Lung (tissue), 12 donors: ENCODE data around the gene PRSS36. TPM values are rescaled to one million over a fixed set of nuclear protein-coding genes. Genes with fewer than 3 reads are reported as not detected.
"Not testable (repeated sequence)": the region's sequence is repeated elsewhere in the genome, so short reads cannot be mapped to it uniquely, and the experiment has no call there.

ENCODE experiments used
- ATAC-seq: fragments of 200-7000 bp; cut with Tn5 transposase; one replicate; pipeline ENCODE4 v1.9.1; 2020; ENCODE audit warnings: moderate number of reproducible peaks; ENCODE audit not compliant: insufficient read depth, low FRiP score
- DNase-seq, 3 donors: peaks; one replicate each; pipeline ENCODE4 v3.0.0-alpha.2; 2013 to 2017
- H3K27ac ChIP-seq, 2 donors: one replicate each; pipeline ENCODE4 v1.5.1; 2013; ENCODE audit warnings: mild to moderate bottlenecking in 2 of 2, moderate library complexity in 2 of 2, control low read depth in 1 of 2, inconsistent platforms in 1 of 2, low read depth in 1 of 2, low read length in 1 of 2
- H3K27me3 ChIP-seq, 3 donors: one replicate each; pipeline ENCODE4 v1.5.1; 2013; ENCODE audit warnings: low read length in 2 of 3; ENCODE audit not compliant: control insufficient read depth in 3 of 3, insufficient read depth in 3 of 3
- H3K36me3 ChIP-seq, 4 donors: one replicate each; pipeline ENCODE4 v1.5.1; 2013; ENCODE audit warnings: low read length in 4 of 4, mild to moderate bottlenecking in 1 of 4, moderate library complexity in 1 of 4; ENCODE audit not compliant: control insufficient read depth in 4 of 4, insufficient read depth in 4 of 4
- H3K4me1 ChIP-seq, 5 donors: one replicate each; pipeline ENCODE4 v1.5.1; 2013; ENCODE audit warnings: low read length in 5 of 5, mild to moderate bottlenecking in 2 of 5, moderate library complexity in 1 of 5; ENCODE audit not compliant: control insufficient read depth in 5 of 5, insufficient read depth in 5 of 5
- H3K4me3 ChIP-seq: one replicate; pipeline ENCODE4 v1.5.1; 2013; ENCODE audit warnings: mild to moderate bottlenecking, control low read depth, moderate library complexity
- H3K9ac ChIP-seq, 2 donors: one replicate each; pipeline ENCODE4 v1.5.1; 2013; ENCODE audit warnings: low read length in 2 of 2, control low read depth in 1 of 2; ENCODE audit not compliant: insufficient read depth in 1 of 2
- H3K9me3 ChIP-seq, 4 donors: one replicate each; pipeline ENCODE4 v1.5.1; 2013; ENCODE audit warnings: low read length in 3 of 4, mild to moderate bottlenecking in 1 of 4, moderate library complexity in 1 of 4; ENCODE audit not compliant: control insufficient read depth in 4 of 4, insufficient read depth in 3 of 4
- WGBS, 2 donors: extraction: QIAGEN DNeasy Blood & Tissue Kit; methylation state at CpG; one replicate each; pipeline ENCODE4 v1.1.7; 2013; 5-methylcytosine and 5-hydroxymethylcytosine counted together
- polyA plus RNA-seq, 2 donors: library from polyadenylated mRNA; stranded (reverse); fragments of 200-250 nt; gene quantifications; one replicate each; pipeline ENCODE4 v1.2.1, GENCODE V29; 2013
- total RNA-seq, 2 donors: library from RNA; depleted of rRNA in 1 of 2; stranded (reverse); fragments of >200 nt in 1 of 2; gene quantifications; one replicate each; pipeline ENCODE4 v1.2.1, GENCODE V29; 2014 to 2021
- TF ChIP-seq, protein P1 (sequence below): IDR thresholded peaks from 2 replicates; pipeline ENCODE4 v1.5.1; 2012; ENCODE audit warnings: mild to moderate bottlenecking; ENCODE audit errors: control extremely low read depth, extremely low read depth
- donor health status: control.
- donor health status: control.
- donor health status: Bipolar disorder and iron deficiency.
- donor health status: healthy.
- donor health status: DM: yes; HTN: yes; CAD: no.

PRSS36 gene
- total and polyA plus RNA-seq, 4 donors, result 0.43 to 4.2 (median 3.1) TPM

DNA sequence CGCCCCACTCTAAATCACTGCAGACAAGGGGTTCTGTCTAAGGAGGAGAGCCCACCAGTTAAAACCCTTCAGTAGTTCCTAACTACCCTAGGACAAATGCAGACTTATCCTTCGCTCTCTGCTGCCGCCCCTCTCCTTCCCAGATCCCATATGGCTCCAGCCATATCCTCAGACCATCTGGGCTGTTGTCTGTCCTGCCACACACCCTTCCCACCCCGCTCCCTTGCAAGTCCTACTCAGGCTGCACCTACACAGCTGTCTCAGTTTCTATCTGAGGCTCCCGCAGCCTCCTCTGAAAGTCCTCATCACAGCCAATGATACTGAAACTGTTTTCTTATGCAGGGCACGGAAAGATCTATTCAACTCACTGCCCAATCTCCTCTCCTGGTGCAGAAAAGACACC is 42.4 kb downstream of the PRSS36 start:
- no peak overlapping the region for H3K9ac ChIP-seq
- ATAC-seq, result no peak
- no peaks in the 10 kb centered on the region for H3K9me3 ChIP-seq
- H3K27ac ChIP-seq, result no peak overlapping the region
- H3K27me3 ChIP-seq, result no peaks in the 10 kb centered on the region
- DNase-seq, result no peak
- H3K4me1 ChIP-seq, result peaks cover 0 to 15% (median 0%) of the 10 kb centered on the region in 5 donors
- 95 to 97% methylated on average over 6 of the region's 6 CpGs for WGBS, 2 donors
- no peak overlapping the region for H3K4me3 ChIP-seq
- peaks cover 0 to 24% (median 7%) of the 10 kb centered on the region in 4 donors for H3K36me3 ChIP-seq
- TF ChIP-seq, protein P1, sequence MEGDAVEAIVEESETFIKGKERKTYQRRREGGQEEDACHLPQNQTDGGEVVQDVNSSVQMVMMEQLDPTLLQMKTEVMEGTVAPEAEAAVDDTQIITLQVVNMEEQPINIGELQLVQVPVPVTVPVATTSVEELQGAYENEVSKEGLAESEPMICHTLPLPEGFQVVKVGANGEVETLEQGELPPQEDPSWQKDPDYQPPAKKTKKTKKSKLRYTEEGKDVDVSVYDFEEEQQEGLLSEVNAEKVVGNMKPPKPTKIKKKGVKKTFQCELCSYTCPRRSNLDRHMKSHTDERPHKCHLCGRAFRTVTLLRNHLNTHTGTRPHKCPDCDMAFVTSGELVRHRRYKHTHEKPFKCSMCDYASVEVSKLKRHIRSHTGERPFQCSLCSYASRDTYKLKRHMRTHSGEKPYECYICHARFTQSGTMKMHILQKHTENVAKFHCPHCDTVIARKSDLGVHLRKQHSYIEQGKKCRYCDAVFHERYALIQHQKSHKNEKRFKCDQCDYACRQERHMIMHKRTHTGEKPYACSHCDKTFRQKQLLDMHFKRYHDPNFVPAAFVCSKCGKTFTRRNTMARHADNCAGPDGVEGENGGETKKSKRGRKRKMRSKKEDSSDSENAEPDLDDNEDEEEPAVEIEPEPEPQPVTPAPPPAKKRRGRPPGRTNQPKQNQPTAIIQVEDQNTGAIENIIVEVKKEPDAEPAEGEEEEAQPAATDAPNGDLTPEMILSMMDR, result no peak

DNA sequence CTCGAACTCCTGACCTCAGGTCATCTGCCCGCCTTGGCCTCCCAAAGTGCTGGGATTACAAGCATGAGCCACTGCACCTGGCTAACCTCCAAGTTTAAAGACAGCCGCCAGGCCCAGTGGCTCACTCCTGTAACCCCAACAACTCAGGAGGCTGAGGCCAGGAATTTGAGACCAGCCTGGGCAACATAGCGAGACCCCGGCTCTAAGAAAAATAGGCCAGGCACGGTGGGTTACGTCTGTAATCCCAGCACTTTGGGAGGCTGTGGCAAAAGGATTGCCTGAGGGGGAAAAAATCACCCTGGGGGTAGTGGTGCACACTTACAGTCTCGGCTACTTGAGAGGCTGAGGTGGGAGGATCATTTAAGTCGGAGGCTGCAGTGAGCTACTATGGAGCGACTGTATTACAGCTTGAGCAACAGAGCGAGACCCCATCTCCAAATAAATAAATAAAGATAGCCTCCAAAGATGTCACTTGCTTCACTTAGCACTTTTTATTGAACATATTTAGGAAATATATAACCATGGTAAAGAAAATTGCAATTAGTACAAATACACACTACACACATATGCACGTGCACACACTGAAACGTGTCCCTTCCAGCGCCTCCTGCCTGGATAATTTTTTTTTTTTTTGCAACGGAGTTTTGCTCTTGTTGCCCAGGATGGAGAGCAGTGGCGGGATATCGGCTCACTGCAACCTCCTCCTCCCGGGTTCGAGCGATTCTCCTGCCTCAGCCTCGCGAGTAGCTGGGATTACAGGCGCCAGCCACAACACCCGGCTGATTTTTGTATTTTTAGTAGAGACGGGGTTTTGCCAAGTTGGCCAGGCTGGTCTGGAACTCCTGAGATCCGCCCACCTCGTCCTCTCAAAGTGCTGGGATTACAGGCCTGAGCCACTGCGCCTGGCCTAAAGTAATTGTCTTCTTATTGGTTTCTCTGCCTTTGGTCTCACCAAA is 43.1 kb downstream of the PRSS36 start:
- Histone ChIP-seq H3K27ac (no peak overlapping the region), H3K9me3 (no peaks in the 10 kb centered on the region), H3K9ac (no peak overlapping the region), H3K4me3 (no peak overlapping the region), H3K36me3 (peaks cover 0 to 18% (median 5%) of the 10 kb centered on the region in 4 donors), H3K27me3 (no peaks in the 10 kb centered on the region), H3K4me1 (peaks cover 0 to 15% (median 0%) of the 10 kb centered on the region in 5 donors)
- WGBS, 2 donors, result 93 to 94% methylated on average over 28 of the region's 28 CpGs
- no peak for ATAC-seq
- TF ChIP-seq, protein P1, result no peak
- DNase-seq, result no peak

DNA sequence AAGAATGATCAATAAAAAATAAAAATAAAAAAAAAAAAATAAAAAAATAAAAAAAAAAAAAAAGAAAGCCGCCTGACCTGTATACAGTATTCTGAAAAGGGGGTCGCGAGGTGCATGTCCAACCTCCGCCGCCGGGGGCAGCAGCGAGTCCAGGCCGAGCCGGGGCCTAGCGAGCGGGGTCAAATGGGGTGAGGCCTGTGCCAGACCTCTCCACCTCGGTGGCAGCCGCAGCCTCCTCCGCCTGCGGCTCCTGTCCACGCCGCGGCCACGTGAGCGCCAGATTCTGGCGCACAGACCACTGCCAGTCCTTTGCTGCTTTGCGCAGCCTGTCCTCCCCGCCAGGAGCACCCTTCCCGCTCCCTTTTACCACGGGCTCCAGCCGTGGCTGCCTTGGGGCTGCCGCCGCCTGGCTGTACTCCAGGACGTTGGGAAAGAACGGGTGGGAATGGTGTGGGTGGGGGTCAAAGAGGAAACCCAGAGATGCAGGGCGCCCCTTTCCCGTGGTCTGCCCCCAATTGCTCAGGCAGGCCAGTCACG is 44.1 kb downstream of the PRSS36 start:
- no peak overlapping the region for H3K9ac ChIP-seq
- H3K27me3 ChIP-seq, result no peaks in the 10 kb centered on the region
- peak; percentile 57 to 85 (median 64) for DNase-seq
- TF ChIP-seq, protein P1, result peak; percentile 80
- peak; percentile 83 for ATAC-seq
- H3K36me3 ChIP-seq, result peaks cover 0 to 10% (median 3%) of the 10 kb centered on the region in 4 donors
- peak overlapping the region; percentile 51 to 68 for H3K27ac ChIP-seq
- peaks cover 0 to 15% (median 0%) of the 10 kb centered on the region in 5 donors for H3K4me1 ChIP-seq
- WGBS, 2 donors, result 5 to 11% methylated on average over 33 of the region's 33 CpGs
- no peaks in the 10 kb centered on the region for H3K9me3 ChIP-seq
- H3K4me3 ChIP-seq, result no peak overlapping the region

DNA sequence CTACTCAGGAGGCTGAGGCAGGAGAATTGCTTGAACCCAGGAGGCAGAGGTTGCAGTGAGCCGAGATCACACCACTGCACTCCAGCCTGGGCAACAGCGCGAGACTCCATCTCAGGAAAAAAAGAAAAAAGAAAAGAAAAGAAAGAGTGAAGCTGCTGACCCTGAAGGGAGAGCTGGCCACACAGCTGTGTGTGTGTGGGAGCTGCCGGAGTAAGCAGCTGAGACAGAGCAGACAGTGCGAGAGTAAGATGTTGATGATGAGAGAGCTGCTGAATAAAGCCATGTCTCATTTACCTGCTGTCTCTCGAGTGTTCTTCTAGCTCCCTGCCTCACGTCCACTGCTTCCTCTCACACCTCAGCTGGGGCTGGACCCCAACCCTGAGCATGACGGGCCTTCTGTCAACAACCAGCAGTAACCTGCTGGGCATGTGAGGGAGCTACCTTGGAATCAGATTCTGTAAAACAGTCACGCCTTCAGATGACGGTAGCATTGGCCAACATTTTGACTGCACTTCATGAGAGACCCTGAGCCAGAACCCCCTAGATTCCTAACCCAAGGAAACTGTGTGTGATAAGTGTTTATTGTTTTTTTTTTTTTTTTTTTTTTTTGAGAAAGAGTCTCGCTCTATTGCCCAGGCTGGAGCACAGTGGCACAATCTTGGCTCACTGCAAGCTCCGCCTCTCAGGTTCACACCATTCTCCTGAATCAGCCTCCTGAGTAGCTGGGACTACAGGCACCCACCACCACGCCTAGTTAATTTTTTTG is 48.8 kb downstream of the PRSS36 start:
- not testable (repeated sequence) for H3K9me3 ChIP-seq, H3K4me3 ChIP-seq, H3K27me3 ChIP-seq, ATAC-seq, H3K36me3 ChIP-seq, H3K27ac ChIP-seq, DNase-seq, H3K9ac ChIP-seq, H3K4me1 ChIP-seq
- 82 to 88% methylated on average over 13 of the region's 13 CpGs for WGBS, 2 donors
